Regular cardiac myocyte (primary cell): ENCODE measurements around the gene ATP5MC2. TPM values are rescaled to one million over a fixed set of nuclear protein-coding genes. Genes with fewer than 3 reads are reported as not detected.

Experiments
- total RNA-seq: library from RNA; depleted of rRNA; stranded (reverse); fragments of >200 nt; gene quantifications from 2 replicates; pipeline ENCODE4 v1.2.3, GENCODE V29; 2014

ATP5MC2 gene
- total RNA-seq: 100 and 118 TPM in 2 replicates

GRCh38 chr12:53675701-53676607, at the start of gene ATP5MC2:
Gene ATP5MC2 (minus strand): TSS chr12:53676083. CDS start chr12:53672614, 3,469 bp downstream.

GRCh38 chr12:53625946-53626701, 49.8 kb downstream of the ATP5MC2 start, which contains the start of gene ATF7:
Gene ATF7 (minus strand): TSS chr12:53626382. CDS start chr12:53601000, 25,382 bp downstream.

Other genes starting within 250 kb of the ATP5MC2 start
- 19.7 and 29.5 TPM in 2 replicates for gene PRR13, start 234.3 kb downstream of the ATP5MC2 start, total RNA-seq
- 172 and 193 TPM in 2 replicates for gene PCBP2, start 224.0 kb downstream of the ATP5MC2 start, total RNA-seq
- 20.1 and 29.6 TPM in 2 replicates for gene MAP3K12, start 176.6 kb downstream of the ATP5MC2 start, total RNA-seq
- 26.2 and 55.4 TPM in 2 replicates for gene TARBP2, start 174.8 kb downstream of the ATP5MC2 start, total RNA-seq
- not detected in 2 replicates for gene NPFF, start 168.6 kb downstream of the ATP5MC2 start, total RNA-seq
- 6.5 and 8.1 TPM in 2 replicates for gene ATF7, start 49.7 kb downstream of the ATP5MC2 start, total RNA-seq
- 45.4 and 142 TPM in 2 replicates for gene CALCOCO1, start 51.4 kb upstream of the ATP5MC2 start, total RNA-seq
- gene CISTR, start 75.9 kb upstream of the ATP5MC2 start, total RNA-seq: not detected in 2 replicates